HG02938 (cell line): ENCODE measurements around the gene PMAIP1.

Source experiments
- ATAC-seq: cut with Tn5 transposase; IDR thresholded peaks from one replicate; pipeline ENCODE4 v1.9.1; 2021; ENCODE audit warnings: mild to moderate bottlenecking, moderate library complexity; ENCODE audit not compliant: unreplicated experiment

The PMAIP1 gene

DNA sequence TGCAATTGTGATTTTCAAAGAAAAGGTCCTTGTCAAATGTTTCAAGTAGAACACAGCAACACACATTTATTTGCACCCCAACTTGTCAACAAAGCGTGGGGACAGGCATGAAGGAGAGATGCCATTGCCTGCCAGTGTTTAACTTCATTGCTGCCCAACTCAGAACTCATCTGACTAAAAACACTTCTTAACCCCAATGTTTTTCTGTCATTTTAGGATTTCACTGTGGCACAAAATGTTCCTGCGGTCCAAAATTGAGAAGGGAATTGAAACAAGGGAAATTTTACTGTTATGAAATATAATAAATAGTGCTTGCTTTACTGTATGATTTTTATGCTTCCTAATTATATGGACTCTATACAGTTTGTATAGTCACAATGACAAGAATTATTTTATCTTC is 45.7 kb downstream of the PMAIP1 start:
- no peak for ATAC-seq

DNA sequence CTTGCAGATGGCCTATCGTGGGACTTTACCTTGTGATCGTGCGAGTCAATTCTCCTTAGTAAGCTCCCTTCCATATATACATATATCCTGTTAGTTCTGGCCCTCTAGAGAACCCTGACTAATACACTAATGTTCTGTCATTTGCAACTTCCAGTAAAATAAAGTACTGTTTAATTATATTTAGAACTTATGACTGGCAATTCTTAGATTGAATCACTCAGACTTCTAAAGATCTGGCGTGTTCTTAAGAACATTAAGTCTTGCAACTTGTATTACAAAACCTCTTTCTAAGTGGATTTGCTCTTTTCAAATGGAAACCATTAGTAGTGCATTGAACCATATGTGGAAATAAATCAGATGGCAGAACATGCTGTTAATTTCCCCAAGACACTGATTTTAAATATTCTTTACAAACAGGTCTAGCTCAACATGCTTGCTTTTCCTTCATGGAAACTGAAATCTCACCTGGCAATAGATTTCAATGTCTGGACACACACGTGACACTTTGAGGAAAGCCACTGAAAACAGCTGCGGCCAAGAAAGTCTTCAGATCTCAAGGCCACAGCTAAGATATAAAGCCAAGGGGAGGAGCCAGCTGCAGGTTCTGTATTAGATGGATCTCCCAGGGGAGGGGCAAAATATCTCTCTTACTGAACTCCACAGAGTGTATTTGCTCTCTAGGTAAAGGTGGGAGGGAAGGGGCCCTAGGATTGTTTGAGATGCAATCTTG is 50.6 kb downstream of the PMAIP1 start:
- no peak for ATAC-seq

GRCh38 chr18:59951591-59951990 is 51.8 kb downstream of the PMAIP1 start:
- no peak for ATAC-seq

- ATAC-seq, result no peak
Measured at GRCh38 chr18:59952283-59953007, 52.6 kb downstream of the PMAIP1 start.
